GM19035 (cell line): ENCODE results near the gene KIAA1958.

ENCODE experiments used
- ATAC-seq: cut with Tn5 transposase; IDR thresholded peaks from one replicate; pipeline ENCODE4 v1.9.1; 2021; ENCODE audit not compliant: unreplicated experiment

The KIAA1958 gene

GRCh38 chr9:112712678-112713077, 226.1 kb downstream of the KIAA1958 start:
- ATAC-seq = no peak

GRCh38 chr9:112717661-112718331, 231.2 kb downstream of the KIAA1958 start, which contains the start of gene INIP:
Gene INIP (minus strand): TSS chr9:112718117. CDS start chr9:112716485, 1,632 bp downstream.
- peak; percentile 96 for ATAC-seq
